ENCODE results near the gene POLRMT.
"Not testable (repeated sequence)": the region's sequence is repeated elsewhere in the genome, so short reads cannot be mapped to it uniquely, and the experiment has no call there.

Gene POLRMT

GRCh38 chr19:610801-611480 lies 22.4 kb downstream of the POLRMT start:
- no peak for DNase-seq (ENCODE audit: low spot score)

DNA sequence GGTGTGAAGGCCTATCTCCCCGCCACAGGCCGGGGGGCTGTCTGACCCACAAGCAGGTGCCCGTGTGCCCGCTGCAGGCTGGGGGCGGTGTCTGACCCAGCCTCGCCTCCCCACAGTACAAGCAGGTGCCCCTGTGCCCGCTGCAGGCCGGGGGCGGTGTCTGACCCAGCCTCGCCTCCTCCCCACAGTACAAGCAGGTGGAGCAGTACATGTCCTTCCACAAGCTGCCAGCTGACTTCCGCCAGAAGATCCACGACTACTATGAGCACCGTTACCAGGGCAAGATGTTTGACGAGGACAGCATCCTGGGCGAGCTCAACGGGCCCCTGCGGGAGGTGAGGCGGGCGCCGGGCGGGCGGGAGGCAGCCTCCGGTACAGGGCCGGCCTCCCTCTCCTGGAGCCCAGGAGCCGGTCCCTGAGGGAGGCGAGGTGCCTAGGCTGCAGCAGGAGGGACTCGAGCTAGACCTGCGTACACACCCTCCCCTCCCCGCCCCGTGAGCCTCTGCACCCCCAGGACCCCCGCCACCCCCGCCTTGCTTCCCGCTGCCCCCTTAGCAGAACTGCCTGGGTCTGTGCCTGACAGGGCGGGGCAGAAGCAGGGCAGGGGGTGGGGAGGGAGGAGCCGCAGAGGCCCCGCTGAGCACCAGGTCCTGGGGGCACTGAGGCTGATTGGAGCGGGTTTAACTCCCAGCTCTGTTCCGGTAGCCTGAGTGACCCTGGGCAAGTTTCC lies 23.1 kb downstream of the POLRMT start:
- DNase-seq (ENCODE audit: low spot score), result no peak

- no peak for DNase-seq (ENCODE audit: low spot score)
Measured at GRCh38 chr19:609004-609346, 24.4 kb downstream of the POLRMT start.

DNA sequence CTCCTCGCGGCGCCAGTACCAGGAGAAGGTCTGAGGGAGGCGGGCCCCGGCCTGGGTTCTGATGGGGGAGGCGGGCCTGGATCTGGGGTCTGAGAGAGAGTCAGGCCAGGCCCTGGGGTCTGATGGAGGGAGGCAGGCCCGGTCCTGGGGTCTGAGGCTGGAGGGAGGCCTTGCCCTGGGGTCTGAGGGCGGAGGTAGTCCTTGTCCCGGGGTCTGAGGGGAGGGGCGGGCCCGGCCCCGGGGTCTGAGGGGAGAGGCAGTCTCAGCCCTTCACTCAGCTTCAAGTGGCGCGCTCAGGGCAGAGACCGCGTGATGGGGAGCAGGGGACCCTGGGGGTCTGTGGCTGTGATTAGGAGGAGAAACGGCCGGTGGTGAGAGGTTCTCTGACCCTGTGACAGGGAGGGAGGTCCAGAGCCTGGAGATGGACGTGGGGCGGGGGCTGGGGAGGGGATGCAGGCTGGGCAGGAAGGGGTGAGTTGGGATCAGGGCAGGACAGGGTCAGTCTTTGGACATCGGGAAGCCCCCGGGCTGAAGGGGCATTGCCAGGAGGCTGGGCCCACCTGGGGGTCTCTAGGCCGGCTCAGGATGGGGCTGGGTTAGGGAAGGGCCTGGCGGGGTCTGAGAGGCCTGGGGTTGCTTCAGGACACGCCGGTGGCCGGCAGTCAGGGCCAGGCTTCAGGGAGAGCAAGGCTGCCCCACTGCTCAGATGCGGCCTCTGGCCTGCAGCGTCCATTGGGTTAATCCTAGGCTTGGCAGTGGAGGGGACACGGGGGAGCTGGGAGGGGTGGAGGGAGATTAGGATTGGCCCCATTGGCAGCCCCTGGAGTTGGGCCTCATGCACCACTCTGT lies 25.0 kb downstream of the POLRMT start:
- no peak for DNase-seq (ENCODE audit: low spot score)

- DNase-seq (ENCODE audit: low spot score), result no peak
Measured at GRCh38 chr19:607301-608154, 25.8 kb downstream of the POLRMT start.

- DNase-seq (ENCODE audit: low spot score), result not testable (repeated sequence)
Measured at GRCh38 chr19:605061-605971, 28.0 kb downstream of the POLRMT start.

- DNase-seq (ENCODE audit: low spot score), result no peak
Measured at GRCh38 chr19:604355-604754, 29.0 kb downstream of the POLRMT start.

DNA sequence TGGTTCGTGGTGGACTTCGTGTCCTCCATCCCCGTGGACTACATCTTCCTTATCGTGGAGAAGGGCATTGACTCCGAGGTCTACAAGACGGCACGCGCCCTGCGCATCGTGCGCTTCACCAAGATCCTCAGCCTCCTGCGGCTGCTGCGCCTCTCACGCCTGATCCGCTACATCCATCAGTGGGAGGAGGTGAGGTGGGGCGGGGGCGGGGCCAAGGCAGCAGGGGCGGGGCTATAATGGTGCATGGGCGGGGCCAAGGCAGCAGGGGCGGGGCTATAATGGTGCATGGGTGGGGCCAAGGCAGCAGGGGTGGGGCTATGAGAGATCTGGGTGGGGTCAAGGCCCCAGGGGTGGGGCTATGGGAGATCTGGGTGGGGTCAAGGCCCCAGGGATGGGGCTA lies 29.6 kb downstream of the POLRMT start:
- not testable (repeated sequence) for DNase-seq (ENCODE audit: low spot score)

DNA sequence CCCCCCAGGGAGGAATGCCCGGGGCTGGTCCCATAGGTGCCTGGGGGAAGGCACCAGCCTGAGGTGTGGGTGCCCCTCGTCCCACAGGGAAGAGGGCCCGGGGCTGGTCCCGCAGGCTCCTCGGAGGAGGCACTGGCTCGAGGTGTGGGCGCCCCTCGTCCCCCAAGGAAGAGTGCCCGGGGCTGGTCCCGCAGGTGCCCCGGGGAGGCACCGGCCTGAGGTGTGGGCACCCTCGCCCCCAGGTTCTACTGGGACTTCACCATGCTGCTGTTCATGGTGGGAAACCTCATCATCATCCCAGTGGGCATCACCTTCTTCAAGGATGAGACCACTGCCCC lies 30.1 kb downstream of the POLRMT start:
- DNase-seq (ENCODE audit: low spot score), result not testable (repeated sequence)

- no peak for DNase-seq (ENCODE audit: low spot score)
Measured at GRCh38 chr19:602391-603301, 30.7 kb downstream of the POLRMT start.

DNA sequence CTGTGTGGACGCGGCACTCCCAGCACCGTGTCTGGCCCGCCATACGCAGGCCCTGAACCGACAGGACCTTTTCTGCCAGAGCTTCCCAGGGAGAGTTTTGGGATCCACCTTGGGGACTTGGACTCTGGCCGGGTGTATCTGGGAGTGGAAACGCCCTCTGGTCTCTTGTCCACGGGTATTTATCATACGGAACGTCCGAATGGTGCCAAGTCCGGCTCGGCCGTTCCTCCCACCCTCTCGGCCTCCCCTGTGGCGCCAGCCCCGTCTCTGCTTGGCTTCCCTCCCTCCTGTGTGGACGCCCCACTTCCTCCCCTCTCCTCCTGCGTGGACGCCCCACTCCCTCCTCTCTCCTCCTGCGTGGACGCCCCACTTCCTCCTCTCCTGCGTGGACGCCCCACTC lies 31.5 kb downstream of the POLRMT start:
- no peak for DNase-seq (ENCODE audit: low spot score)

GRCh38 chr19:601310-601709 lies 32.0 kb downstream of the POLRMT start:
- DNase-seq (ENCODE audit: low spot score), result no peak

- no peak for DNase-seq (ENCODE audit: low spot score)
Measured at GRCh38 chr19:597406-598315, 35.7 kb downstream of the POLRMT start.

DNA sequence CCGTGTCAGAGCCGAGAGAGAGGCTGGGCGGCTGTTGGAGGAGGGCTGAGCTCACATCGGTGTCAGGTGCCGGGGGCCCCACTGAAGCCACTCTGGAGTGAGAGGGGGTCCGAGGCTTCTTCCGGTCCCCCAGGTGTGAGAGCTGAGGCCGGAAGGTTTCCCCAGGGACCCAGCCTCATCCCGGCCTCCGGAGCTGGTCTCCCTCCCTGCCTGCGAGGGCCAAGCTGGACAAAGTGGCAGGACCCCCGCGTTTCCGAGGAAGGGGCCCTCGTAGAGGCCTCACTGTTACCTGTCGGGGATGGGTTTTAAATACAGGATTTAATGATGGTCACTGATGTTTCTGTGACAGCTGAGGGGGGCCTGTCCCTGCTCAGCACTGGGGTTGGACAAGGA lies 37.1 kb downstream of the POLRMT start:
- DNase-seq (ENCODE audit: low spot score), result no peak

GRCh38 chr19:595326-596262 lies 37.7 kb downstream of the POLRMT start:
- DNase-seq (ENCODE audit: low spot score), result no peak

GRCh38 chr19:594265-594870 lies 39.0 kb downstream of the POLRMT start:
- DNase-seq (ENCODE audit: low spot score), result no peak

DNA sequence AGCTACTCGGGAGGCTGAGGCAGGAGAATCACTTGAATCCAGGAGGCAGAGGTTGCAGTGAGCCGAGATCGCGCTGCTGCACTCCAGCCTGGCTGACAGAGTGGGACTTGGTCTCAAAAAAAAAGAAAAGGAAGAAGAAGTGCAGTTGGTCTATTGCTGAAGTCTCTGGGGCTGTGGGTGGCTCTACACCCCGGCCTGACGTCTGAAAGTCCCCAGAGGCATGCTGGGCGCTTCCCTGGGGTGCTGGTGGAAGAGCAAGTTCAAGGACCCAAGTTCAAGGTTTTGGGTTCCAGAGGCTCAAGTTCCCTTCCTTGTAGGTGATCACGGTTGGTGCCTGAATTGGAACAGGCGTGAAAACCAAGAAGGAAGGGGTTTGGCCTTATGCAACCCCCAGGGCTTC lies 39.8 kb downstream of the POLRMT start:
- DNase-seq (ENCODE audit: low spot score), result no peak

All from LoVo (cell line).